ENCODE data around the gene PLEKHA6. TPM values are rescaled to one million over a fixed set of nuclear protein-coding genes. Genes with fewer than 3 reads are reported as not detected.

Gene PLEKHA6
- polyA plus RNA-seq, 1 donor from 2014 or later: 22.6 TPM

GRCh38 chr1:204342310-204342709, 17.4 kb downstream of the PLEKHA6 start:
- Histone ChIP-seq H3K27me3 (ENCODE audit: insufficient read depth, low read depth, low read length) (peaks cover 33% of the 10 kb centered on the region), H3F3A (ENCODE audit: insufficient read depth, low read length, poor library complexity, severe bottlenecking) (no peaks in the 10 kb centered on the region), H3K4me3 (ENCODE audit: low read length) (no peak overlapping the region), H3K9ac (ENCODE audit: low read length) (no peak overlapping the region), H3K4me2 (ENCODE audit: low read length) (no peak overlapping the region), H4K20me1 (ENCODE audit: insufficient read depth) (peaks cover 19% of the 10 kb centered on the region), H3K9me3 (ENCODE audit: low read length) (no peaks in the 10 kb centered on the region), H3K79me2 (replicated peaks; ENCODE audit: insufficient read depth, low read length) (peaks cover 68% of the 10 kb centered on the region), H2AFZ (ENCODE audit: low read depth, low read length) (no peak overlapping the region), H3K36me3 (ENCODE audit: insufficient read depth, low read length) (no peaks in the 10 kb centered on the region), H3K27ac (ENCODE audit: low read length) (no peak overlapping the region), H3K9me2 (ENCODE audit: insufficient read depth, low read length) (no peaks in the 10 kb centered on the region)
- no peak for TF ChIP-seq EZH2 (IDR thresholded peaks at IDR 0.05; ENCODE audit: borderline replicate concordance, insufficient read depth, low read length, poor library complexity, severe bottlenecking)
- TF ChIP-seq EP300 (conservative IDR thresholded peaks at IDR 0.05; ENCODE audit: poor library complexity, severe bottlenecking): no peak
- TF ChIP-seq RAD21 (conservative IDR thresholded peaks at IDR 0.05): no peak
- no peak for TF ChIP-seq SMC3 (conservative IDR thresholded peaks at IDR 0.05; ENCODE audit: poor library complexity)
- TF ChIP-seq, protein P1, sequence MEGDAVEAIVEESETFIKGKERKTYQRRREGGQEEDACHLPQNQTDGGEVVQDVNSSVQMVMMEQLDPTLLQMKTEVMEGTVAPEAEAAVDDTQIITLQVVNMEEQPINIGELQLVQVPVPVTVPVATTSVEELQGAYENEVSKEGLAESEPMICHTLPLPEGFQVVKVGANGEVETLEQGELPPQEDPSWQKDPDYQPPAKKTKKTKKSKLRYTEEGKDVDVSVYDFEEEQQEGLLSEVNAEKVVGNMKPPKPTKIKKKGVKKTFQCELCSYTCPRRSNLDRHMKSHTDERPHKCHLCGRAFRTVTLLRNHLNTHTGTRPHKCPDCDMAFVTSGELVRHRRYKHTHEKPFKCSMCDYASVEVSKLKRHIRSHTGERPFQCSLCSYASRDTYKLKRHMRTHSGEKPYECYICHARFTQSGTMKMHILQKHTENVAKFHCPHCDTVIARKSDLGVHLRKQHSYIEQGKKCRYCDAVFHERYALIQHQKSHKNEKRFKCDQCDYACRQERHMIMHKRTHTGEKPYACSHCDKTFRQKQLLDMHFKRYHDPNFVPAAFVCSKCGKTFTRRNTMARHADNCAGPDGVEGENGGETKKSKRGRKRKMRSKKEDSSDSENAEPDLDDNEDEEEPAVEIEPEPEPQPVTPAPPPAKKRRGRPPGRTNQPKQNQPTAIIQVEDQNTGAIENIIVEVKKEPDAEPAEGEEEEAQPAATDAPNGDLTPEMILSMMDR (IDR thresholded peaks at IDR 0.05; ENCODE audit: poor library complexity, severe bottlenecking): no peak
- TF ChIP-seq MXI1 (conservative IDR thresholded peaks at IDR 0.05; ENCODE audit: poor library complexity, severe bottlenecking): no peak
- no peak for TF ChIP-seq POLR2AphosphoS5 (IDR thresholded peaks at IDR 0.05)
- TF ChIP-seq, protein P2, sequence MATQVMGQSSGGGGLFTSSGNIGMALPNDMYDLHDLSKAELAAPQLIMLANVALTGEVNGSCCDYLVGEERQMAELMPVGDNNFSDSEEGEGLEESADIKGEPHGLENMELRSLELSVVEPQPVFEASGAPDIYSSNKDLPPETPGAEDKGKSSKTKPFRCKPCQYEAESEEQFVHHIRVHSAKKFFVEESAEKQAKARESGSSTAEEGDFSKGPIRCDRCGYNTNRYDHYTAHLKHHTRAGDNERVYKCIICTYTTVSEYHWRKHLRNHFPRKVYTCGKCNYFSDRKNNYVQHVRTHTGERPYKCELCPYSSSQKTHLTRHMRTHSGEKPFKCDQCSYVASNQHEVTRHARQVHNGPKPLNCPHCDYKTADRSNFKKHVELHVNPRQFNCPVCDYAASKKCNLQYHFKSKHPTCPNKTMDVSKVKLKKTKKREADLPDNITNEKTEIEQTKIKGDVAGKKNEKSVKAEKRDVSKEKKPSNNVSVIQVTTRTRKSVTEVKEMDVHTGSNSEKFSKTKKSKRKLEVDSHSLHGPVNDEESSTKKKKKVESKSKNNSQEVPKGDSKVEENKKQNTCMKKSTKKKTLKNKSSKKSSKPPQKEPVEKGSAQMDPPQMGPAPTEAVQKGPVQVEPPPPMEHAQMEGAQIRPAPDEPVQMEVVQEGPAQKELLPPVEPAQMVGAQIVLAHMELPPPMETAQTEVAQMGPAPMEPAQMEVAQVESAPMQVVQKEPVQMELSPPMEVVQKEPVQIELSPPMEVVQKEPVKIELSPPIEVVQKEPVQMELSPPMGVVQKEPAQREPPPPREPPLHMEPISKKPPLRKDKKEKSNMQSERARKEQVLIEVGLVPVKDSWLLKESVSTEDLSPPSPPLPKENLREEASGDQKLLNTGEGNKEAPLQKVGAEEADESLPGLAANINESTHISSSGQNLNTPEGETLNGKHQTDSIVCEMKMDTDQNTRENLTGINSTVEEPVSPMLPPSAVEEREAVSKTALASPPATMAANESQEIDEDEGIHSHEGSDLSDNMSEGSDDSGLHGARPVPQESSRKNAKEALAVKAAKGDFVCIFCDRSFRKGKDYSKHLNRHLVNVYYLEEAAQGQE (IDR thresholded peaks at IDR 0.05; ENCODE audit: borderline replicate concordance): no peak
- no peak for TF ChIP-seq TAF1 (IDR thresholded peaks at IDR 0.05; ENCODE audit: low read depth)

DNA sequence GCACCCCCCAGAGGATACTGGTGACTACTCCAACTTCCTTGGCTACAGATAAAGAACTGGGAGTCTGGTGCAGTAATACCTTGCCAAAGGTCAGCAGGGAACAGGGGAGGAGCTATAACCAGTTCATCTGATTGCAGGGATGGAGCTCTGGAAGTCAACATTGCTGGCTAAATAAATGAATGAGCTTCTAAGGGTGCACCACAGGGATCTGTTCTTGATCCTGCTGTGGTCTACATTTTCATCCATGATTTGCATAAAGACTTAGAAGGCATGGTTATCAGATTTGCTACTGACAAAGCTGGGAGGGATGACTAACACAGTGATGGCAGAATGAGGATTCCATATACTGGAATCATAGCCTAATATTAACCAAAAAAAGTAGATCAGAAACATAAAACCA, 18.3 kb downstream of the PLEKHA6 start:
- no peaks in the 10 kb centered on the region for H3K9me3 ChIP-seq (ENCODE audit: low read length)

More for the DNA sequence above, 18.3 kb downstream of the PLEKHA6 start:
- Histone ChIP-seq H3K4me2 (ENCODE audit: low read length) (no peak overlapping the region), H3K36me3 (ENCODE audit: insufficient read depth, low read length) (no peaks in the 10 kb centered on the region), H3K79me2 (replicated peaks; ENCODE audit: insufficient read depth, low read length) (peaks cover 69% of the 10 kb centered on the region), H4K20me1 (ENCODE audit: insufficient read depth) (peaks cover 22% of the 10 kb centered on the region), H3K4me3 (ENCODE audit: low read length) (no peak overlapping the region), H3K27ac (ENCODE audit: low read length) (no peak overlapping the region), H3K9ac (ENCODE audit: low read length) (no peak overlapping the region), H3K9me2 (ENCODE audit: insufficient read depth, low read length) (no peaks in the 10 kb centered on the region), H2AFZ (ENCODE audit: low read depth, low read length) (no peak overlapping the region), H3K27me3 (ENCODE audit: insufficient read depth, low read depth, low read length) (peaks cover 33% of the 10 kb centered on the region), H3F3A (ENCODE audit: insufficient read depth, low read length, poor library complexity, severe bottlenecking) (no peaks in the 10 kb centered on the region)
- TF ChIP-seq RAD21 (conservative IDR thresholded peaks at IDR 0.05): no peak
- no peak for TF ChIP-seq EP300 (conservative IDR thresholded peaks at IDR 0.05; ENCODE audit: poor library complexity, severe bottlenecking)
- no peak for TF ChIP-seq MXI1 (conservative IDR thresholded peaks at IDR 0.05; ENCODE audit: poor library complexity, severe bottlenecking)
- TF ChIP-seq, protein P2 (IDR thresholded peaks at IDR 0.05; ENCODE audit: borderline replicate concordance): no peak
- no peak for TF ChIP-seq POLR2AphosphoS5 (IDR thresholded peaks at IDR 0.05)
- TF ChIP-seq EZH2 (IDR thresholded peaks at IDR 0.05; ENCODE audit: borderline replicate concordance, insufficient read depth, low read length, poor library complexity, severe bottlenecking): no peak
- TF ChIP-seq, protein P1 (IDR thresholded peaks at IDR 0.05; ENCODE audit: poor library complexity, severe bottlenecking): no peak
- TF ChIP-seq TAF1 (IDR thresholded peaks at IDR 0.05; ENCODE audit: low read depth): no peak
- no peak for TF ChIP-seq SMC3 (conservative IDR thresholded peaks at IDR 0.05; ENCODE audit: poor library complexity)

Data from neural cell (in vitro differentiated cells).